IPS-20b (cell line): ENCODE measurements around the gene BMPR1B.
"Not testable (repeated sequence)": the region's sequence is repeated elsewhere in the genome, so short reads cannot be mapped to it uniquely, and the experiment has no call there.

Source experiments
- H3K27ac ChIP-seq: one replicate; pipeline ENCODE4 v1.5.1; 2013; ENCODE audit warnings: low read length
- H3K27me3 ChIP-seq: 2 replicates; pipeline ENCODE4 v1.6.1; 2013; ENCODE audit warnings: mild to moderate bottlenecking, low read length, inconsistent platforms; ENCODE audit not compliant: insufficient read depth
- H3K36me3 ChIP-seq: 2 replicates; pipeline ENCODE4 v1.6.1; 2013; ENCODE audit warnings: low read depth, mild to moderate bottlenecking, inconsistent platforms, low read length, moderate library complexity; ENCODE audit not compliant: insufficient read depth
- H3K4me1 ChIP-seq: 2 replicates; pipeline ENCODE4 v1.6.1; 2013; ENCODE audit warnings: mild to moderate bottlenecking, control low read depth, inconsistent platforms, low read length, moderate library complexity; ENCODE audit not compliant: insufficient read depth
- H3K4me3 ChIP-seq: 2 replicates; pipeline ENCODE4 v1.5.1; 2013; ENCODE audit warnings: mild to moderate bottlenecking, low read length, inconsistent platforms
- H3K9ac ChIP-seq: 2 replicates; pipeline ENCODE4 v1.6.1; 2013; ENCODE audit warnings: low read depth, mild to moderate bottlenecking, inconsistent platforms, low read length, moderate library complexity
- H3K9me3 ChIP-seq: 2 replicates; pipeline ENCODE4 v1.6.1; 2013; ENCODE audit warnings: mild to moderate bottlenecking, low read depth, low read length, inconsistent platforms; ENCODE audit not compliant: insufficient read depth

Gene BMPR1B

GRCh38 chr4:94811643-94812042 is 53.9 kb downstream of the BMPR1B start:
- Histone ChIP-seq H3K4me1 (peaks cover 10% of the 10 kb centered on the region), H3K27ac (no peak overlapping the region), H3K27me3 (no peaks in the 10 kb centered on the region), H3K4me3 (no peak overlapping the region), H3K9me3 (no peaks in the 10 kb centered on the region), H3K9ac (no peak overlapping the region), H3K36me3 (no peaks in the 10 kb centered on the region)

DNA sequence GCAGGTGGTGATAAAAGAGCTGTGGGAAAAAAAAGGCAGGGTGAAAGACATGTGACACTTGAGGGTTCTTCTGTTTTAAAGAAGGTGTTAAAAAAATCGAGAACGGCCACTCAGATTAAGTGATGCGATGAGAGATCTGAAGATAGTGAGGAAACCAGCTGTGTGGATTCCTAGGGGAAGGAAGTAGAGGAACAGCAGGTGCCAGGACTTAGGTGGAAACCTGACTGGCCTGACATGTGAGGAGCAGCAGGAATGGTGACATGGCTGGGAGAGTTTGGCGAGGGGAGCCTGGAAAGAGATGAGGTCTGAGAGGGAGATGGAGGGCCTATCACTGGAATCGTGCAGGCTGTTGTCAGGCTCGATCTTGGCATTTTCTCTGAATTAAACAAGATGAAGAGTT is 55.5 kb downstream of the BMPR1B start:
- Histone ChIP-seq H3K36me3 (no peaks in the 10 kb centered on the region), H3K4me1 (peaks cover 10% of the 10 kb centered on the region), H3K9me3 (no peaks in the 10 kb centered on the region), H3K27ac (no peak overlapping the region), H3K9ac (no peak overlapping the region), H3K4me3 (no peak overlapping the region), H3K27me3 (no peaks in the 10 kb centered on the region)

DNA sequence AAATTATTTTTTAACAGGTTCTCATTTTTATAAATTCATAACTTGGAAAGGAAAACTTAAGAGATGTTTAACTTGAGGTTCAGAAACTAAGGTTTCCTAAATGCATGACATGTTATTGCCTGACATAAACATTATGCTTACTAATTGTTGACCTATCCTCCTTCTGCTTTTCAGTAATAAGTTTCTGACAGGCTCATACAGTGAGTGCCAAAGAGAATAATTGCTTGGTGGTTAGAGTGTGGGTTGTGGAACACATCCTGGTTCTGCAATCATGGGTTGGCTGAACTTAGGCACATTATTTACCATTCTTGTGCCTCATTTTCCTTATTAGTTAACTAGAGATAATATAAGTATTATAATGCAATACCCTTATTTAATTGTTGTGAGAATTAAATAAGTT is 56.5 kb downstream of the BMPR1B start:
- no peak overlapping the region for H3K9ac ChIP-seq
- no peaks in the 10 kb centered on the region for H3K27me3 ChIP-seq
- H3K4me1 ChIP-seq = peaks cover 10% of the 10 kb centered on the region
- no peaks in the 10 kb centered on the region for H3K36me3 ChIP-seq
- H3K9me3 ChIP-seq = no peaks in the 10 kb centered on the region
- no peak overlapping the region for H3K27ac ChIP-seq
- H3K4me3 ChIP-seq = no peak overlapping the region

- Histone ChIP-seq H3K4me1 (no peaks in the 10 kb centered on the region), H3K4me3 (no peak overlapping the region), H3K27me3 (no peaks in the 10 kb centered on the region), H3K27ac (no peak overlapping the region), H3K9ac (no peak overlapping the region), H3K9me3 (no peaks in the 10 kb centered on the region), H3K36me3 (no peaks in the 10 kb centered on the region)
These were observed 61.8 kb downstream of the BMPR1B start for GRCh38 chr4:94819371-94820168.

GRCh38 chr4:94826206-94826605 is 68.5 kb downstream of the BMPR1B start:
- H3K9ac ChIP-seq = no peak overlapping the region
- no peak overlapping the region for H3K27ac ChIP-seq
- no peaks in the 10 kb centered on the region for H3K36me3 ChIP-seq
- H3K27me3 ChIP-seq = no peaks in the 10 kb centered on the region
- no peaks in the 10 kb centered on the region for H3K9me3 ChIP-seq
- no peaks in the 10 kb centered on the region for H3K4me1 ChIP-seq
- H3K4me3 ChIP-seq = no peak overlapping the region

DNA sequence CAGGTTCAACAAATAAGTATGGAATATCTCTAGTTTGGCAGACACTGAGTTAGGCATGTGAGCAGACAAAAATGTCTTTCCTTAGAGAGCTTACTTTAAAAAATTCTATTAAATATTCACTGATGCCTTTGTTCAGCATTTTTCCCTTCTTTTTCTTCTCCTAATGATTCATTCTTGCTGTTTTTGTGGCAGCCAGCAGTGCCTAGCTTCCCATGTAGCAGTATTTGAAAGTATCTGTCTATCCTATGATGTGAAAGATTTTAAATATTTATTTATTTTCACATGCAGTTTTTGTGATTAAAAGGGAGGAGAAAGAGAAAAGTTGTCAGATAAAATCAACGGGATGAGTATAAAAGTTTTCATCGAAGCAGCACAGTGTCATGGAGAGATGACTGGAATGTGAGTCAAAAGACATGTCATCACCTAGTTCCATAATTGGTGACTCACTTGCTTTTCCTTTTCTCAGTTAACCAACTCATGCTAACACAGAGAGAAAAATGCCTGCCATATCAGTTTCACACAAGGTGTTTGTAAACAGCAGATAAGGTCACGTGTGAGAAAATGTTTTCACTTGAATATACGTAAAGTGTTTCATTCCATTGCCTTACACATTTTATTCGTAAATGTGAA is 69.8 kb downstream of the BMPR1B start:
- Histone ChIP-seq H3K4me1 (no peaks in the 10 kb centered on the region), H3K27ac (no peak overlapping the region), H3K9ac (no peak overlapping the region), H3K4me3 (no peak overlapping the region), H3K9me3 (no peaks in the 10 kb centered on the region), H3K36me3 (no peaks in the 10 kb centered on the region), H3K27me3 (no peaks in the 10 kb centered on the region)

GRCh38 chr4:94828882-94829281 is 71.1 kb downstream of the BMPR1B start:
- Histone ChIP-seq H3K27me3 (no peaks in the 10 kb centered on the region), H3K9ac (no peak overlapping the region), H3K36me3 (no peaks in the 10 kb centered on the region), H3K4me1 (no peaks in the 10 kb centered on the region), H3K9me3 (no peaks in the 10 kb centered on the region), H3K27ac (no peak overlapping the region), H3K4me3 (no peak overlapping the region)

- Histone ChIP-seq H3K4me3 (no peak overlapping the region), H3K4me1 (no peaks in the 10 kb centered on the region), H3K36me3 (no peaks in the 10 kb centered on the region), H3K9me3 (no peaks in the 10 kb centered on the region), H3K9ac (no peak overlapping the region), H3K27ac (no peak overlapping the region), H3K27me3 (no peaks in the 10 kb centered on the region)
These were observed 73.9 kb downstream of the BMPR1B start for GRCh38 chr4:94831607-94832006.

GRCh38 chr4:94832329-94832728 is 74.6 kb downstream of the BMPR1B start:
- H3K27me3 ChIP-seq, H3K9me3 ChIP-seq, H3K27ac ChIP-seq, H3K4me3 ChIP-seq, H3K4me1 ChIP-seq, H3K36me3 ChIP-seq, H3K9ac ChIP-seq: not testable (repeated sequence)

- Histone ChIP-seq H3K4me1 (no peaks in the 10 kb centered on the region), H3K36me3 (no peaks in the 10 kb centered on the region), H3K9me3 (no peaks in the 10 kb centered on the region), H3K9ac (no peak overlapping the region), H3K4me3 (no peak overlapping the region), H3K27ac (no peak overlapping the region), H3K27me3 (no peaks in the 10 kb centered on the region)
These were observed 75.6 kb downstream of the BMPR1B start for GRCh38 chr4:94833394-94833793.

- Histone ChIP-seq H3K27ac (no peak overlapping the region), H3K4me1 (no peaks in the 10 kb centered on the region), H3K4me3 (no peak overlapping the region), H3K27me3 (no peaks in the 10 kb centered on the region), H3K9me3 (no peaks in the 10 kb centered on the region), H3K36me3 (no peaks in the 10 kb centered on the region), H3K9ac (no peak overlapping the region)
These were observed 76.7 kb downstream of the BMPR1B start for GRCh38 chr4:94834501-94834900.

DNA sequence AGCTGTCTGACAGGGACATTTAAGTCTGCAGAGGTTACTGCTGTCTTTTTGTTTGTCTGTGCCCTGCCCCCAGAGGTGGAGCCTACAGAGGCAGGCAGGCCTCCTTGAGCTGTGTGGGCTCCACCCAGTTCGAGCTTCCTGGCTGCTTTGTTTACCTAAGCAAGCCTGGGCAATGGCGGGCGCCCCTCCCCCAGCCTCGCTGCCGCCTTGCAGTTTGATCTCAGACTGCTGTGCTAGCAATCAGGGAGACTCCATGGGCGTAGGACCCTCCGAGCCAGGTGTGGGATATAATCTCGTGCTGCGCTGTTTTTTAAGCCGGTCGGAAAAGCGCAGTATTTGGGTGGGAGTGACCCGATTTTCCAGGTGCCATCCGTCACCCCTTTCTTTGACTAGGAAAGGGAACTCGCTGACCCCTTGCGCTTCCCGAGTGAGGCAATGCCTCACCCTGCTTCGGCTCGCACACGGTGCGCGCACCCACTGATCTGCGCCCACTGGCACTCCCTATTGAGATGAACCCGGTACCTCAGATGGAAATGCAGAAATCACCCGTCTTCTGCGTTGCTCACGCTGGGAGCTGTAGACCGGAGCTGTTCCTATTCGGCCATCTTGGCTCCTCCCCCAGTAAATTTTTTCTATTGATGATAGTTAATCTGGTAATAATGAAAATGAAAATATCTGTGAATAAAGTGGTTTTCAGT is 83.6 kb downstream of the BMPR1B start:
- not testable (repeated sequence) for H3K4me3 ChIP-seq, H3K27me3 ChIP-seq, H3K36me3 ChIP-seq, H3K27ac ChIP-seq, H3K4me1 ChIP-seq, H3K9ac ChIP-seq
- H3K9me3 ChIP-seq = peaks cover 11% of the 10 kb centered on the region
